Breast epithelium (tissue), 3 donors: ENCODE results near the gene NDUFS1.

ENCODE experiments used
- POLR2A ChIP-seq: fragments of 450-650 bp; IDR thresholded peaks from one replicate; pipeline ENCODE4 v1.6.1; 2016; ENCODE audit warnings: antibody characterized with exemption, mild to moderate bottlenecking, moderate library complexity
- POLR2AphosphoS5 ChIP-seq, 3 donors: sonication (generic); formaldehyde crosslinking; IDR thresholded peaks; one replicate each; pipeline ENCODE4 v1.6.1; 2017; ENCODE audit warnings: antibody characterized with exemption in 3 of 3
- TF ChIP-seq, protein P1 (sequence below), 3 donors: fragments of 450-650 bp; IDR thresholded peaks; one replicate each; pipeline ENCODE4 v1.5.1; 2016 to 2017; ENCODE audit warnings: antibody characterized with exemption in 3 of 3, mild to moderate bottlenecking in 3 of 3, moderate library complexity in 3 of 3

- TF ChIP-seq, protein P1, sequence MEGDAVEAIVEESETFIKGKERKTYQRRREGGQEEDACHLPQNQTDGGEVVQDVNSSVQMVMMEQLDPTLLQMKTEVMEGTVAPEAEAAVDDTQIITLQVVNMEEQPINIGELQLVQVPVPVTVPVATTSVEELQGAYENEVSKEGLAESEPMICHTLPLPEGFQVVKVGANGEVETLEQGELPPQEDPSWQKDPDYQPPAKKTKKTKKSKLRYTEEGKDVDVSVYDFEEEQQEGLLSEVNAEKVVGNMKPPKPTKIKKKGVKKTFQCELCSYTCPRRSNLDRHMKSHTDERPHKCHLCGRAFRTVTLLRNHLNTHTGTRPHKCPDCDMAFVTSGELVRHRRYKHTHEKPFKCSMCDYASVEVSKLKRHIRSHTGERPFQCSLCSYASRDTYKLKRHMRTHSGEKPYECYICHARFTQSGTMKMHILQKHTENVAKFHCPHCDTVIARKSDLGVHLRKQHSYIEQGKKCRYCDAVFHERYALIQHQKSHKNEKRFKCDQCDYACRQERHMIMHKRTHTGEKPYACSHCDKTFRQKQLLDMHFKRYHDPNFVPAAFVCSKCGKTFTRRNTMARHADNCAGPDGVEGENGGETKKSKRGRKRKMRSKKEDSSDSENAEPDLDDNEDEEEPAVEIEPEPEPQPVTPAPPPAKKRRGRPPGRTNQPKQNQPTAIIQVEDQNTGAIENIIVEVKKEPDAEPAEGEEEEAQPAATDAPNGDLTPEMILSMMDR (IDR thresholded peaks at IDR 0.05): no peak
- TF ChIP-seq POLR2AphosphoS5 (IDR thresholded peaks at IDR 0.05) (no peak), POLR2A (no peak)
Observed at GRCh38 chr2:206144383-206144782, 14.9 kb downstream of the NDUFS1 start.
